HG03103 (cell line): ENCODE data around the gene TGFBI.

Experiments used
- ATAC-seq: cut with Tn5 transposase; IDR thresholded peaks from one replicate; pipeline ENCODE4 v1.9.1; 2021; ENCODE audit warnings: low read depth; ENCODE audit not compliant: unreplicated experiment

The TGFBI gene

GRCh38 chr5:136061630-136062365, 33.0 kb downstream of the TGFBI start:
- ATAC-seq, result no peak

DNA sequence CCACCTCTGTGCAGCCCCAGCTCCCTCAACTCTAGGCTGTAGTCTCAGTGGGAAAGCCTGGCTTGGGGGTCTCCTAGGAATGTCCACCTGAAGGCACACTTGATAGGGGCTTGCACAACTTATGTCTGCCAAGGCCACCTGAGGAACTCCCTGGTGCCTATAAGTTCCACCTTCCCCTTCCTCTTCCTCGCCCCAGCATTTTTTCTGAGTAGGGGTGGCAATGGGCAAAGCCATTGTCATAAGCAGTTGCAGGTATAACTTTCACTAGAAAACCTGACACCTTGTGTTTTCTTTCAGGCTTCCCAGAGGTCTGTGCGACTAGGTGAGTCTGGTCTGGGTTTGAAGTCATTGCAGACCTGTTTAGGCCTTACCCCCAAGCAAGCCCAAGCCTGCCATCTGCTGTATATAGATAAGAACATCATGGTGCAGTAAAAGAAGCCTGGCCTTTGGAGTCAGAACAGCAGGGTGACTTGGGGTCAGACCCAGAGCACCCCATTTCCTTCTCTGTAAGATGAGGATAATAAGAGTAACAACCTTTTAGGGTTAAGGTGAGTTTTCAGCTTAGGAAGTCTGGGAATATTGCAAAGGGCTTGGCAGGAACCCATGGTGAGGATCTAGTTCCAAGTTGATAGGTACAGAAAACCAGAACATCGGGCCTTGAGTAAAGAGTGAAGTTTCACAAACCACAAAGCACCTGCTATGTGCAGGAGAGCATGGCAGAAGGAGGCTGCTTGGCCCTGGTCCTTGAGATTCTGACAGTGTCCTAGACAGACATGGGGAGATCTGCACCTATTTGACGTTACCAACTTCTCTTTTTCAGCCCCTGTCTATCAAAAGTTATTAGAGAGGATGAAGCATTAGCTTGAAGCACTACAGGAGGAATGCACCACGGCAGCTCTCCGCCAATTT, 33.8 kb downstream of the TGFBI start:
- peak; percentile 83 for ATAC-seq

- ATAC-seq, result no peak
These were observed 35.1 kb downstream of the TGFBI start for GRCh38 chr5:136063778-136064465.

GRCh38 chr5:136064510-136064909, 35.7 kb downstream of the TGFBI start:
- no peak for ATAC-seq

GRCh38 chr5:136065588-136065987, 36.8 kb downstream of the TGFBI start:
- ATAC-seq, result no peak

- ATAC-seq, result no peak
These were observed 38.0 kb downstream of the TGFBI start for GRCh38 chr5:136066661-136067271.

GRCh38 chr5:136067422-136067821, 38.6 kb downstream of the TGFBI start:
- ATAC-seq, result no peak

- no peak for ATAC-seq
These were observed 41.9 kb downstream of the TGFBI start for GRCh38 chr5:136070486-136071285.

GRCh38 chr5:136073714-136074529, 45.1 kb downstream of the TGFBI start:
- peak; percentile 64 for ATAC-seq

DNA sequence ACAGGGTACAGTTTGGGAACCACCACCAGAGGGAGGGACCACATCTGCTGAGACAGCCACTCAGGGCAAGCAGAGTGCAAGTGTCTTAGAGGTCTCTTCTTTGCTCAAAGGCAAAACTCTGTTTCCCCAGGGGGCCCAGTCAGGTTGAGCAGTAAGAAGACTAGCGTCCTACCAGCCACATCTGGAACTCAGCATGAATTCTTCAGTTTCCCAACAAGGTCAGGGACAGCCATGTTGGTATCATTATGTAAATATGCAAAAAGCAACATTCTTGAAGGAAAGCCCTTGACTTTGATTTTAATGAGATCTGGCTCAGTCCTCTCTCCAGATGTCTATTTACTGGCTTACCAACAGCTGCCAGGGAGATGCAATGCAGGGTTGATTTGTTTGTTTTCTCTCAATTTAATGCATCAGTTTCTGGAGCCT, 46.7 kb downstream of the TGFBI start:
- no peak for ATAC-seq

DNA sequence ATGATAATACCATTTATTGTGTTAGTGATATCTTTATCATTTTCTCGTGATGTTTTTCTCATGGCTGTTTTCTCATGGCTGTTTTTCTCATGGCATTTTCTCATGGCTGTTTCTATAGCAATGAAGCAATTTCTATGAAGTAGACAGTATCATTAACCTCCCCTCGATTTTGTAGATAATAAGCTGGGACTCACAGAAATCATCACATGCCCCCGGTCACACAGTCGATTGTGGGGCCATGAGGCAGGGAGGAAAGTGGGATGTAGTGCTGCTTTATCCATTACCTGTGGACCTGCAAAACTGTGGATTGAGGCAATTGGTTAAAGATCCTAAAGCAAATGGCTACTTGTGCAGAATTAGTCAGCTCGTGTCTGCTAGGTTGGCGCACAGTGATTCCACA, 47.3 kb downstream of the TGFBI start:
- no peak for ATAC-seq

DNA sequence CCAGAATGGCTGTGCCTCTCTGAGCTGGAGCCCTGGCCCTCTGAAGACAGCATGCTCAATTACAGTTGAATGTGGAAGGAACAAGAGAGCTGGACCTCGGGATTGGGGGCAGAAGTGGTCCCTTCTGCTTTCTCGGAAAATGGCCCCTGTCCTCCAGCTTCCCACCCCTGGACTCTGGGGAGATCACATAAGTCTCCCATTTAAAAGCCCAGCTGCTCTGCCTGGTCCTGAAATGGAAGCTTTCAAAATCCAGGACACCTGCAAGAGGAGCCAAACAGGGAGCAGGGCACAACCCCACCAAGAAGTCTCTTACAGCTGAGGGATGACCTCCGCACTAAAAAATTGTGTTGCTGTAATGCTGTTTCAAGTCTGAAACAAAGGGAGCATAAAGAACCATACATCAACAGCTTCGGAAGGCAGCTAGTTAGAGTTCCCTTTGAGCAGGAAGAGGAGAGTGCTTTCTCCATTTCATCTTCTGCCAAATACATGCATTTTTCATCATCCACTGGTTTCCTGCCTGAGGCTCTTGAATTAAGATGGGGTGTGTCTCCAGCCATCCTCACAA, 48.2 kb downstream of the TGFBI start:
- ATAC-seq, result no peak

- no peak for ATAC-seq
These were observed 50.6 kb downstream of the TGFBI start for GRCh38 chr5:136079195-136079985.

DNA sequence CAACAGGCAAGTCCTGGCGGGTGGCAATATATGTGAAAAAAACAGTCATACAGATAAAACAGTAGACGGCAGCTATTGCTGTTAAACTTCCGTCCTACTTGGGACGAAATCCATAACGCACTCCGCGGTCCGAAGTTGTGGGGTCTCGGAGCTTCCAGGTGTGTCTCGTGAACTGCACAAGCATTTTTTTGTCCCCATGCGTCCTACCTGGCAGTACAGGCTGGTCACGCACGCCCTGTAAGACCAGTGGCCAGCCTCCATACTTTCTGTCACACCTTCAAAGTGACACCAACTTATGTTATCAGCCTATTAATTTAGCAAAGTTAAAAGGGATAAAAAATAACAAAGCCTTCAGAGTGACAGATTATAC, 51.3 kb downstream of the TGFBI start:
- no peak for ATAC-seq

DNA sequence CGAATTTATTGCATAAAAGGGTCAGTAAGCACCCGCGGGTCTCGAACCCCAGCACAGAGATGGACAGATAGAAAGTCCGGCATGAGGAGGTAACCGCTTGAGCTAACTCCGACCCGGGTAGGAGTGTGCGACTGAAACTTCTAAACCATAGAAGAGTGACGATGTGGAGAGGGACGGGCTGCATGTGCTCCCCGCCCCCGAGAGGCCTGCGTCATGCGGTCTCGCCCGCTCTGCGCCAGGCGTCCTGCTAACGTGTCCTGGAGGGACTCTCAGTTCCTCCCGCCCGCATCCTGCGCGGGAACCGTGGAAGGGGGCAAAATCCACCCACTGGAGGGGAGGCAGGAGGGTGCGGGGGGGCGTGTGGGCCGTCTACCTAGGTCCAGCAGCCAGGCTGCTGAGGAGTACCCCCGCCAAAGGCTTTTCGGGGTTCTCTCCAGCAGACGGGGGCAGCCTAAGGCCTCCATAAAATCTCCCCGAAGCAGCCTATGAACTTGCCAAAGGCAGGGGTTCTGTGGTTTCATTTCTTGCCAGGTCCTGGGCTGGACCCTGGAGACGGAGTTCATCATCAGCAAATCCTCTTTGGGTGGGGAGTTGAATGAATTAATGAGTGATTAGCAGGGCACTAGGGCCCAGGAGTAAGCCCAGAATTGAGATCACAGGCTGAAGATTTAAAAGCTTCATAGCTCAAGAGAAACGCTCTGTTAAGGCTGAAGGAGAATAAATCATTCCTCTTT, 51.9 kb downstream of the TGFBI start:
- ATAC-seq, result peak; percentile 93

DNA sequence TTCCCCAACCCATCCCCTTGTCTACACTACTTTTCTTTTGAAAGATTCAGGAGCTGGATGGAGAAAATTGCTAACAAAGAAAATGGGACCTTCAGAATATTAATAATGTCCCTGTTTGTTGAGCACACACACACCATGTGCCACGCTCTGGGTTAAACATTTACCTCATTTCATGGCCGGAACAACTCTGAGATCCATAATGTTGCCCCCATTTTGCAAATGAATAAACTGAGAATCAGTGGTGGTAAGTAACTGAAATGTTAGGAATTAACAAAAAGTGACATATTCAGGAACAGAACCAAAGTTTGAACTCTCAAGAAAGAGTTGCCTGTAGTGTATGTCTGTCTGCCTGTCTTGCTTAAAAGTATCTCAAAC, 52.4 kb downstream of the TGFBI start:
- ATAC-seq, result no peak

- ATAC-seq, result no peak
These were observed 53.8 kb downstream of the TGFBI start for GRCh38 chr5:136082390-136083193.
